A549 (cell line): ENCODE results near the gene MAFG. TPM values are rescaled to one million over a fixed set of nuclear protein-coding genes. Genes with fewer than 3 reads are reported as not detected.

Experiments
- BCL3 ChIP-seq: fragments of >200 bp; sonication (Bioruptor Twin); formaldehyde crosslinking; IDR thresholded peaks from 3 replicates; pipeline ENCODE4 v1.6.1; 2016
- BHLHE40 ChIP-seq: IDR thresholded peaks from 2 replicates; pipeline ENCODE4 v1.6.1; 2012; ENCODE audit warnings: low read depth, low read length, inconsistent platforms
- CBX8 ChIP-seq: fragments of 200-600 bp; sonication (generic); IDR thresholded peaks from 2 replicates; pipeline ENCODE4 v1.6.1; 2016
- EHF ChIP-seq: fragments of 250-450 bp; sonication (Bioruptor Pico); IDR thresholded peaks from 2 replicates; pipeline ENCODE4 v1.5.0; 2020; ENCODE audit warnings: mild to moderate bottlenecking
- EHMT2 ChIP-seq: fragments of 200-600 bp; sonication (generic); IDR thresholded peaks from 2 replicates; pipeline ENCODE4 v1.6.1; 2016; ENCODE audit warnings: antibody characterized with exemption, low read depth, mild to moderate bottlenecking, moderate library complexity
- ELK1 ChIP-seq: fragments of 150-350 bp; IDR thresholded peaks from 2 replicates; pipeline ENCODE4 v1.6.1; 2014; ENCODE audit warnings: low read depth, mild to moderate bottlenecking, low read length
- EP300 ChIP-seq, 2 experiments: fragments of >200 bp; sonication (Bioruptor Twin); formaldehyde crosslinking; IDR thresholded peaks; 2 replicates in 1 of 2; 3 replicates in 1 of 2; pipeline ENCODE4 v1.6.1; 2016 to 2017
- ESRRA ChIP-seq: fragments of 150-350 bp; IDR thresholded peaks from 2 replicates; pipeline ENCODE4 v1.6.1; 2014; ENCODE audit warnings: mild to moderate bottlenecking, low read length, borderline replicate concordance
- FOSL2 ChIP-seq, 2 experiments: fragments of 450-650 bp in 1 of 2; fragments of >200 bp in 1 of 2; sonication (Bioruptor Twin) in 1 of 2; formaldehyde crosslinking; IDR thresholded peaks; 2 replicates each; pipeline versions ENCODE4 v1.5.0 to v1.6.1; 2016 to 2020; ENCODE audit warnings: mild to moderate bottlenecking in 1 of 2, moderate library complexity in 1 of 2
- HOXB5 ChIP-seq: fragments of 250-450 bp; sonication (Bioruptor Pico); IDR thresholded peaks from 2 replicates; pipeline ENCODE4 v1.5.0; 2020; ENCODE audit warnings: mild to moderate bottlenecking, moderate library complexity
- JUN ChIP-seq, 2 experiments: fragments of >200 bp; sonication (Bioruptor Twin); formaldehyde crosslinking; IDR thresholded peaks; 2 replicates in 1 of 2; 3 replicates in 1 of 2; pipeline ENCODE4 v1.6.1; 2016 to 2017
- MAX ChIP-seq: IDR thresholded peaks from 2 replicates; pipeline ENCODE4 v1.6.1; 2012
- PHF8 ChIP-seq: fragments of 200-600 bp; sonication (generic); IDR thresholded peaks from 2 replicates; pipeline ENCODE4 v1.6.1; 2016; ENCODE audit warnings: low read depth, mild to moderate bottlenecking, antibody characterized with exemption, moderate library complexity, borderline replicate concordance
- POLR2AphosphoS2 ChIP-seq: conservative IDR thresholded peaks from 2 replicates; pipeline ENCODE4 v1.6.1; 2012; ENCODE audit warnings: low read length, improper control_type of control experiment, inconsistent platforms
- RCOR1 ChIP-seq: fragments of 150-350 bp; IDR thresholded peaks from 2 replicates; pipeline ENCODE4 v1.6.1; 2014; ENCODE audit warnings: antibody characterized with exemption, low read length, low read depth
- RNF2 ChIP-seq: fragments of 200-600 bp; sonication (generic); IDR thresholded peaks from 2 replicates; pipeline ENCODE4 v1.6.1; 2016; ENCODE audit warnings: low read depth, mild to moderate bottlenecking, antibody characterized with exemption, moderate library complexity, borderline replicate concordance
- TP53 ChIP-seq: fragments of 250-450 bp; sonication (Bioruptor Pico); IDR thresholded peaks from 2 replicates; pipeline ENCODE4 v1.5.0; 2021; ENCODE audit warnings: mild to moderate bottlenecking, moderate library complexity
- ZNF302 ChIP-seq: fragments of 250-450 bp; sonication (Bioruptor Pico); IDR thresholded peaks from 2 replicates; pipeline ENCODE4 v1.9.0; 2021; ENCODE audit warnings: inconsistent platforms, mild to moderate bottlenecking, moderate library complexity
- polyA plus RNA-seq, 4 experiments: library from polyadenylated mRNA; depleted of rRNA in 3 of 4; stranded (reverse); fragments of >200 nt; fragmentation: RNase III in 1 of 4; extraction: RNeasy Plus Mini Kit Qiagen cat#74134 plus additional on column Dnase treatment in 1 of 4; gene quantifications; 2 replicates in 3 of 4; 3 replicates in 1 of 4; pipeline ENCODE4 v1.2.3, GENCODE V29; 2011 to 2017
- TF ChIP-seq, protein P1 (sequence below): IDR thresholded peaks from 2 replicates; pipeline ENCODE4 v1.6.1; 2012
- TF ChIP-seq, protein P2 (sequence below): fragments of 450-650 bp; IDR thresholded peaks from 2 replicates; pipeline ENCODE4 v1.6.1; 2014; ENCODE audit warnings: antibody characterized with exemption
- TF ChIP-seq, protein P3 (sequence below): IDR thresholded peaks from 2 replicates; pipeline ENCODE4 v1.6.1; 2012; ENCODE audit warnings: low read depth, borderline replicate concordance
- TF ChIP-seq, protein P4 (sequence below): fragments of >200 bp; sonication (Bioruptor Twin); formaldehyde crosslinking; IDR thresholded peaks from 2 replicates; pipeline ENCODE4 v1.6.1; 2016

The MAFG gene
- polyA plus RNA-seq, 2 of the 4 experiments (the other 2 are of a cell fraction), result 47.9 to 57.9 TPM

DNA sequence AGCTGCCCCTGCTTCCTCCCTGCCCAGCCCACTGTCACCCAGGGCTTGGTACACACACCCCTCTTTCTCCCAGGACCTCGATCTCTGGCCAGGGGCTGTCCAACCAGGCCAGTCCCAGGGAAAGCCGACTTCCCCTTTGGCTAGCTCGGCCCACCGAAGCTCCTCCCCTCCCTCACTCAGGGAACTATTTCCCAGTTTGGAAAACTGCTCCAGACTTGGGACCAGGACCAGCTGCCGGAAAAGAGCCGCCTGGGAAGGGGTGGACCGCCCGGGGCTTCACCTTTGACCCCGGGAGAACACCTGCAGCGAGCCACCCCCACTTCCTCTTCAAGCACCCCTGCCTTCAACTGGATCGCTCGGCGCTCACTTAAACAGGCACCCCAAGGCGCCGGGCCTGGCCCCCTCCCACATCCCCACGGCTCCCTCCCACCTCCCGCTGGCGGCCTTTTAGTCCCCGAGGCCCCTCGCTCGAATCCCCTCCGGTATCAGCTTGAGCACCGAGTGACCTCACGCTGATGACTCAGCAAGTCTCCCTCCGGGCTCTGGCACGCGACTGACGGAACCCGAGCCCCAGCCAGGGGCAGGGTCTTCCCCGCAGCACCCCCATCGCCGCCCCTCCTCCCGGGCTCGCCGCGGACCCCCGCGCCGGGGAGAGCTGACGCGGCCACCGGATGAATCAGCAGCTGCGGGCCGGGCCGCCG, 934 bp downstream of the MAFG start (continued):
- TF ChIP-seq POLR2AphosphoS2, result peak; percentile 83
- TF ChIP-seq, protein P1, sequence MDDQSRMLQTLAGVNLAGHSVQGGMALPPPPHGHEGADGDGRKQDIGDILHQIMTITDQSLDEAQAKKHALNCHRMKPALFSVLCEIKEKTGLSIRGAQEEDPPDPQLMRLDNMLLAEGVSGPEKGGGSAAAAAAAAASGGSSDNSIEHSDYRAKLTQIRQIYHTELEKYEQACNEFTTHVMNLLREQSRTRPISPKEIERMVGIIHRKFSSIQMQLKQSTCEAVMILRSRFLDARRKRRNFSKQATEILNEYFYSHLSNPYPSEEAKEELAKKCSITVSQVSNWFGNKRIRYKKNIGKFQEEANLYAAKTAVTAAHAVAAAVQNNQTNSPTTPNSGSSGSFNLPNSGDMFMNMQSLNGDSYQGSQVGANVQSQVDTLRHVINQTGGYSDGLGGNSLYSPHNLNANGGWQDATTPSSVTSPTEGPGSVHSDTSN, result no peak; the same call in none of the 2 replicates
- TF ChIP-seq, protein P2, sequence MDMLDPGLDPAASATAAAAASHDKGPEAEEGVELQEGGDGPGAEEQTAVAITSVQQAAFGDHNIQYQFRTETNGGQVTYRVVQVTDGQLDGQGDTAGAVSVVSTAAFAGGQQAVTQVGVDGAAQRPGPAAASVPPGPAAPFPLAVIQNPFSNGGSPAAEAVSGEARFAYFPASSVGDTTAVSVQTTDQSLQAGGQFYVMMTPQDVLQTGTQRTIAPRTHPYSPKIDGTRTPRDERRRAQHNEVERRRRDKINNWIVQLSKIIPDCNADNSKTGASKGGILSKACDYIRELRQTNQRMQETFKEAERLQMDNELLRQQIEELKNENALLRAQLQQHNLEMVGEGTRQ, result no peak
- no peak for TF ChIP-seq CBX8
- TF ChIP-seq EP300 (IDR thresholded peaks at IDR 0.05), result no peak
- TF ChIP-seq MAX, result peak; percentile 30
- TF ChIP-seq ESRRA, result no peak
- no peak for TF ChIP-seq RNF2
- TF ChIP-seq PHF8, result peak; percentile 36
- TF ChIP-seq RCOR1, result no peak
- TF ChIP-seq BCL3, result no peak; the same call in 2 of the 3 replicates
- TF ChIP-seq BHLHE40, result peak; percentile 84
- no peak for TF ChIP-seq ZNF302 (CRISPR knock-in tag)
- TF ChIP-seq EHF (CRISPR knock-in tag), result no peak
- TF ChIP-seq, protein P3, sequence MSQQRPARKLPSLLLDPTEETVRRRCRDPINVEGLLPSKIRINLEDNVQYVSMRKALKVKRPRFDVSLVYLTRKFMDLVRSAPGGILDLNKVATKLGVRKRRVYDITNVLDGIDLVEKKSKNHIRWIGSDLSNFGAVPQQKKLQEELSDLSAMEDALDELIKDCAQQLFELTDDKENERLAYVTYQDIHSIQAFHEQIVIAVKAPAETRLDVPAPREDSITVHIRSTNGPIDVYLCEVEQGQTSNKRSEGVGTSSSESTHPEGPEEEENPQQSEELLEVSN, result no peak
- no peak for TF ChIP-seq FOSL2 (IDR thresholded peaks at IDR 0.05)
- TF ChIP-seq FOSL2 (CRISPR knock-in tag; IDR thresholded peaks at IDR 0.05), result peak; percentile 88
- TF ChIP-seq, protein P4, sequence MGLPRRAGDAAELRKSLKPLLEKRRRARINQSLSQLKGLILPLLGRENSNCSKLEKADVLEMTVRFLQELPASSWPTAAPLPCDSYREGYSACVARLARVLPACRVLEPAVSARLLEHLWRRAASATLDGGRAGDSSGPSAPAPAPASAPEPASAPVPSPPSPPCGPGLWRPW, result no peak
- TF ChIP-seq HOXB5 (CRISPR knock-in tag), result no peak
- TF ChIP-seq JUN (IDR thresholded peaks at IDR 0.05), result peak; percentile 47 to 84; a peak in 3 of 5 replicates
- no peak for TF ChIP-seq EHMT2
- 0 out of 2 replicates have a peak, but pooled peaks have one; percentile 1 for TF ChIP-seq TP53 (CRISPR knock-in tag)
- no peak for TF ChIP-seq ELK1
